Daoy (cell line): ENCODE measurements around the gene KCNRG. TPM values are rescaled to one million over a fixed set of nuclear protein-coding genes. Genes with fewer than 3 reads are reported as not detected.

Source experiments
- total RNA-seq: library from RNA; depleted of rRNA; stranded (reverse); fragments of >200 nt; shearing (Covaris generic); gene quantifications from 2 replicates; pipeline ENCODE4 v1.2.3, GENCODE V29; 2014; rRNA removed

Gene KCNRG
- total RNA-seq, 1 experiment from 2014 or later = 1.4 TPM

Other genes with a start within 250 kb of the KCNRG start
- gene KPNA3, start 222.8 kb upstream of the KCNRG start, total RNA-seq = 22.0 and 23.5 TPM in 2 replicates
- gene SPRYD7, start 79.1 kb upstream of the KCNRG start, total RNA-seq = 7.0 and 7.5 TPM in 2 replicates
- 8.4 and 13.7 TPM in 2 replicates for gene TRIM13, start 18.4 kb upstream of the KCNRG start, total RNA-seq